ENCODE data around the gene TCERG1L. TPM values are rescaled to one million over a fixed set of nuclear protein-coding genes. Genes with fewer than 3 reads are reported as not detected.

TCERG1L gene
- polyA plus RNA-seq, 1 of the 3 experiments (the other 2 are of a cell fraction): not detected

DNA sequence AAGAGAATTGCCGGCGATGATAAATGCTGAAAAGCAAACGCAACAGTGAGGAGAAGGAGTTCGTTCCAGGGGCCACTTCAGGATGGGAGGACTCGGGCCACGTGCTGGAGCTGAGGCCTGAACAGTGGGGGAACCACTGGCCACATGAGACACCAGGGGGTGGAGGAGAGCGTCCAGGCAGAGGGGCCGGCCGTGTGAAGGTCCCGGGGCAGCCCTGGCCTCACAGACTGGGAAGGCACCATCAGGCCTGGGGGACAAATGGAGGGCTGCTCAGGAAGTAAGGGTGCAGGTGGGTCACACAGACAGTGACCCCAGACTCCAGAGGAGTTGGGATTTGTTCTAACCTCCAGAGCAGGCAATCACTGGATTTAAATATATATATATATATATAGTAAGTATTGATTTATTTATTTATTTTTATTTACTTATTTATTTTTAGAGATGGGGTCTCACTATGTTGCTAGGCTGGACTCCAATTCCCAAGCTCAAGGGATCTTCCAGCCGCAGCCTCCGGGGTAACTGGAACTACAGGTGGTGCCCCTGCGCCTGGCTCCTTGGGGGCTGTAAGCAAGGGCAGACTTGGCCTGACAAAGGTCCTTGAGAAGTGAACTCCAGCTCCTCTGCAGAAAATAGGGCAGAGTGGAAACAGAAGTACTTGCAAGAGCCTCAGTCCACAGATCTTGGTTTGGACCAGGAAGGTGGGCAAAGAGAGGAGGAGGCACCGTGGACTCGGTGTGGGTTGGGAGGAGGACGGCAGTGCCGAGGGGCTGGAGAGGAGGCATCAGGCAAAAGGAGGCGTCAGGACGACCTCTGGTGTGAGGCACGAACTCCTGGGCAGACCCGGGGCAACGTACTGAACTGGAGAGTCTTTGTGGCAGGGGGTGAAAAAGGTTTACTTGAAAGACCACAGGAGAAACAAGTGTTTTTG, 57.3 kb downstream of the TCERG1L start:
- CTCF ChIA-PET: no interaction called here
- no peak overlapping the region for H3K4me2 ChIP-seq
- H3K9me2 ChIP-seq: no peaks in the 10 kb centered on the region
- H3K27ac ChIP-seq (ENCODE audit: low read depth in 2 of 2, low read length in 1 of 2): no peak overlapping the region
- peaks cover 0 to 10% of the 10 kb centered on the region in 2 experiments; a peak in 1 of 4 replicates for H3K4me1 ChIP-seq (ENCODE audit: control insufficient read depth in 1 of 2, insufficient read depth in 2 of 2, low read depth in 1 of 2, low read length in 1 of 2)
- no peaks in the 10 kb centered on the region for H3F3A ChIP-seq (replicated peaks; ENCODE audit: insufficient read depth)
- POLR2A ChIA-PET: no interaction called here
- H3K27me3 ChIP-seq (ENCODE audit: insufficient read depth): no peaks in the 10 kb centered on the region
- no peaks in the 10 kb centered on the region for H4K20me1 ChIP-seq (ENCODE audit: insufficient read depth)
- H2AFZ ChIP-seq (ENCODE audit: low read depth): no peak overlapping the region
- no peaks in the 10 kb centered on the region for H3K79me2 ChIP-seq (ENCODE audit: insufficient read depth)
- H3K9me3 ChIP-seq: no peaks in the 10 kb centered on the region
- 55% methylated on average over 20 of the region's 22 CpGs for WGBS (ENCODE audit: low lambda C conversion rate)
- TF ChIP-seq, protein P1, sequence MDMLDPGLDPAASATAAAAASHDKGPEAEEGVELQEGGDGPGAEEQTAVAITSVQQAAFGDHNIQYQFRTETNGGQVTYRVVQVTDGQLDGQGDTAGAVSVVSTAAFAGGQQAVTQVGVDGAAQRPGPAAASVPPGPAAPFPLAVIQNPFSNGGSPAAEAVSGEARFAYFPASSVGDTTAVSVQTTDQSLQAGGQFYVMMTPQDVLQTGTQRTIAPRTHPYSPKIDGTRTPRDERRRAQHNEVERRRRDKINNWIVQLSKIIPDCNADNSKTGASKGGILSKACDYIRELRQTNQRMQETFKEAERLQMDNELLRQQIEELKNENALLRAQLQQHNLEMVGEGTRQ (IDR thresholded peaks at IDR 0.05; ENCODE audit: borderline replicate concordance, low read depth, low read length): no peak
- TF ChIP-seq MXI1 (IDR thresholded peaks at IDR 0.05; ENCODE audit: low read depth, low read length) (no peak), REST (IDR thresholded peaks at IDR 0.05; ENCODE audit: low read depth, low read length) (no peak), FOXJ3 (CRISPR knock-in tag; IDR thresholded peaks at IDR 0.05) (no peak), TAF1 (IDR thresholded peaks at IDR 0.05; ENCODE audit: borderline replicate concordance, low read depth, low read length) (no peak), TEAD4 (IDR thresholded peaks at IDR 0.05; ENCODE audit: borderline replicate concordance, insufficient read depth) (no peak), GATA2 (CRISPR knock-in tag; IDR thresholded peaks at IDR 0.05) (no peak), NRF1 (IDR thresholded peaks at IDR 0.05; ENCODE audit: low read depth, low read length) (no peak), EP300 (IDR thresholded peaks at IDR 0.05; ENCODE audit: borderline replicate concordance in 1 of 2, low read depth in 1 of 2, low read length in 1 of 2) (no peak), PBX3 (IDR thresholded peaks at IDR 0.05) (no peak), SMC3 (IDR thresholded peaks at IDR 0.05; ENCODE audit: low read depth, low read length) (no peak), CHD2 (IDR thresholded peaks at IDR 0.05; ENCODE audit: low read length, partially characterized antibody) (no peak)
- TF ChIP-seq, protein P2, sequence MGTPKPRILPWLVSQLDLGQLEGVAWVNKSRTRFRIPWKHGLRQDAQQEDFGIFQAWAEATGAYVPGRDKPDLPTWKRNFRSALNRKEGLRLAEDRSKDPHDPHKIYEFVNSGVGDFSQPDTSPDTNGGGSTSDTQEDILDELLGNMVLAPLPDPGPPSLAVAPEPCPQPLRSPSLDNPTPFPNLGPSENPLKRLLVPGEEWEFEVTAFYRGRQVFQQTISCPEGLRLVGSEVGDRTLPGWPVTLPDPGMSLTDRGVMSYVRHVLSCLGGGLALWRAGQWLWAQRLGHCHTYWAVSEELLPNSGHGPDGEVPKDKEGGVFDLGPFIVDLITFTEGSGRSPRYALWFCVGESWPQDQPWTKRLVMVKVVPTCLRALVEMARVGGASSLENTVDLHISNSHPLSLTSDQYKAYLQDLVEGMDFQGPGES (IDR thresholded peaks at IDR 0.05; ENCODE audit: low read depth, low read length): no peak
- H3K36me3 ChIP-seq (replicated peaks in 1 of 2; ENCODE audit: control insufficient read depth in 1 of 2, insufficient read depth in 2 of 2, low read length in 1 of 2): no peaks in the 10 kb centered on the region
- H3K4me3 ChIP-seq (ENCODE audit: low read depth in 2 of 2, low read length in 1 of 2): no peak overlapping the region
- H3K9ac ChIP-seq: no peak overlapping the region
- DNase-seq: no peak
